AG09309 (cell line): ENCODE data around the gene HTR1B.

Experiments used
- DNase-seq: peaks from one replicate; pipeline ENCODE4 v3.0.0-alpha.2; 2010; ENCODE audit warnings: low read depth
- H3K4me3 ChIP-seq: 2 replicates; pipeline ENCODE4 v1.5.1; 2011; ENCODE audit warnings: mild to moderate bottlenecking, low read depth, low read length, moderate library complexity; ENCODE audit not compliant: control insufficient read depth
- CTCF ChIP-seq: IDR thresholded peaks from 2 replicates; pipeline ENCODE4 v1.5.1; 2011; ENCODE audit warnings: mild to moderate bottlenecking, low read depth, low read length, inconsistent platforms; ENCODE audit not compliant: insufficient read depth, control insufficient read depth; ENCODE audit errors: missing control alignments

Gene HTR1B

GRCh38 chr6:77448546-77448945 is 14.7 kb downstream of the HTR1B start:
- no peak for TF ChIP-seq CTCF
- DNase-seq: no peak
- no peak overlapping the region for H3K4me3 ChIP-seq

GRCh38 chr6:77447254-77447653 is 16.0 kb downstream of the HTR1B start:
- no peak for TF ChIP-seq CTCF
- no peak overlapping the region for H3K4me3 ChIP-seq
- DNase-seq: no peak

- no peak for TF ChIP-seq CTCF
- DNase-seq: no peak
Measured at GRCh38 chr6:77446249-77446648, 17.0 kb downstream of the HTR1B start.

GRCh38 chr6:77445214-77445613 is 18.1 kb downstream of the HTR1B start:
- TF ChIP-seq CTCF: no peak
- no peak overlapping the region for H3K4me3 ChIP-seq
- DNase-seq: no peak

More at GRCh38 chr6:77446249-77446648, 17.0 kb downstream of the HTR1B start:
- no peak overlapping the region for H3K4me3 ChIP-seq

- DNase-seq: no peak
- TF ChIP-seq CTCF: no peak
- H3K4me3 ChIP-seq: no peak overlapping the region
Measured at GRCh38 chr6:77440206-77440976, 22.9 kb downstream of the HTR1B start.

GRCh38 chr6:77433888-77434287 is 29.4 kb downstream of the HTR1B start:
- no peak overlapping the region for H3K4me3 ChIP-seq
- TF ChIP-seq CTCF: no peak
- DNase-seq: no peak
